B cell (primary cell): Measurements from ENCODE around the gene OR2F1. TPM values are rescaled to one million over a fixed set of nuclear protein-coding genes. Genes with fewer than 3 reads are reported as not detected.

Source experiments
- ATAC-seq: fragments of 200-7000 bp; cut with Tn5 transposase; one replicate; pipeline ENCODE4 v1.10.0; 2021; ENCODE audit warnings: low read depth, mild to moderate bottlenecking, moderate number of reproducible peaks, moderate library complexity
- CTCF ChIA-PET: fragments of 350-600 bp; sonication (Branson Sonifier 250); formaldehyde crosslinking; loops from one replicate; lab custom pipeline; 2021; ENCODE audit warnings: antibody characterized with exemption, inconsistent platforms; lab: Charles Lee
- POLR2A ChIA-PET: fragments of 350-600 bp; sonication (Branson Sonifier 250); formaldehyde crosslinking; loops from one replicate; lab custom pipeline; 2021; ENCODE audit warnings: antibody characterized with exemption; lab: Charles Lee
- DNase-seq: peaks from one replicate; pipeline ENCODE4 v3.0.0; 2013
- H2AFZ ChIP-seq: 2 replicates; pipeline ENCODE4 v1.6.1; 2012; ENCODE audit warnings: mild to moderate bottlenecking, low read depth, low read length; ENCODE audit not compliant: insufficient read depth, poor library complexity, severe bottlenecking
- H3K27ac ChIP-seq, 2 donors: 1 replicate in 1 of 2; 2 replicates in 1 of 2; pipeline ENCODE4 v1.5.1; 2012 to 2013; ENCODE audit warnings: low read length in 2 of 2, mild to moderate bottlenecking in 2 of 2, moderate library complexity in 1 of 2
- H3K27me3 ChIP-seq, 4 experiments: fragments of 200-600 bp in 1 of 4; sonication (generic) in 1 of 4; replicated peaks in 1 of 4; 1 replicate in 2 of 4; 2 replicates in 2 of 4; pipeline versions ENCODE4 v1.6.1 to v1.7.0; 2013 to 2016; ENCODE audit warnings: low read length in 3 of 4, mild to moderate bottlenecking in 2 of 4, mixed read lengths in 1 of 4, moderate library complexity in 1 of 4; ENCODE audit not compliant: insufficient read depth in 4 of 4, control insufficient read depth in 3 of 4; ENCODE audit errors: control extremely low read depth in 1 of 4
- H3K36me3 ChIP-seq, 2 experiments: replicated peaks in 1 of 2; 1 replicate in 1 of 2; 2 replicates in 1 of 2; pipeline versions ENCODE4 v1.6.1 to v1.7.1; 2013; ENCODE audit warnings: low read length in 1 of 2; ENCODE audit not compliant: insufficient read depth in 2 of 2, control insufficient read depth in 1 of 2; ENCODE audit errors: control extremely low read depth in 1 of 2, extremely low read depth in 1 of 2
- H3K4me1 ChIP-seq, 2 donors: fragments of 200-600 bp in 1 of 2; sonication (generic) in 1 of 2; 1 replicate in 1 of 2; 2 replicates in 1 of 2; pipeline versions ENCODE4 v1.5.1 to v1.6.1; 2013 to 2017; ENCODE audit warnings: low read length in 2 of 2; ENCODE audit not compliant: control insufficient read depth in 2 of 2, insufficient read depth in 2 of 2
- H3K4me2 ChIP-seq: replicated peaks from 2 replicates; pipeline ENCODE3; 2012; ENCODE audit warnings: mild to moderate bottlenecking, low read depth, low read length; ENCODE audit not compliant: poor library complexity, severe bottlenecking
- H3K4me3 ChIP-seq, 5 experiments: fragments of 200-600 bp in 1 of 5; sonication (generic) in 1 of 5; 1 replicate in 3 of 5; 2 replicates in 2 of 5; pipeline versions ENCODE4 v1.5.1 to v1.7.0; 2011 to 2016; ENCODE audit warnings: low read length in 4 of 5, mild to moderate bottlenecking in 4 of 5, low read depth in 2 of 5, control low read depth in 1 of 5, moderate library complexity in 1 of 5; ENCODE audit not compliant: insufficient read depth in 1 of 5; ENCODE audit errors: control extremely low read depth in 1 of 5, extremely low read depth in 1 of 5
- H3K79me2 ChIP-seq: fragments of 200-600 bp; sonication (generic); one replicate; pipeline ENCODE4 v1.6.0; 2016; ENCODE audit warnings: low read length; ENCODE audit not compliant: control insufficient read depth, insufficient read depth
- H3K9ac ChIP-seq: fragments of 200-600 bp; sonication (generic); 2 replicates; pipeline ENCODE4 v1.6.1; 2017; ENCODE audit warnings: mild to moderate bottlenecking, low read length, moderate library complexity
- H3K9me3 ChIP-seq, 3 donors: one replicate each; pipeline versions ENCODE4 v1.6.1 to v1.7.1; 2013; ENCODE audit warnings: low read length in 2 of 3; ENCODE audit not compliant: control insufficient read depth in 2 of 3, insufficient read depth in 1 of 3; ENCODE audit errors: control extremely low read depth in 1 of 3
- H4K20me1 ChIP-seq: 2 replicates; pipeline ENCODE4 v1.6.0; 2012; ENCODE audit warnings: mild to moderate bottlenecking, low read length; ENCODE audit not compliant: insufficient read depth, control insufficient read depth, poor library complexity, severe bottlenecking
- H3K27ac Mint-ChIP-seq: one replicate; pipeline ENCODE4 v1.8.0; 2021; ENCODE audit warnings: mixed read lengths
- H3K27me3 Mint-ChIP-seq: one replicate; pipeline ENCODE4 v1.8.0; 2021; ENCODE audit warnings: mixed read lengths
- H3K4me1 Mint-ChIP-seq: one replicate; pipeline ENCODE4 v1.8.0; 2021; ENCODE audit warnings: mixed read lengths
- H3K4me3 Mint-ChIP-seq: one replicate; pipeline ENCODE4 v1.8.0; 2021; ENCODE audit warnings: mixed read lengths
- H3K9me3 Mint-ChIP-seq: one replicate; pipeline ENCODE4 v1.8.0; 2022; ENCODE audit warnings: mixed read lengths; ENCODE audit not compliant: insufficient read depth
- EZH2 ChIP-seq: IDR thresholded peaks from 2 replicates; pipeline ENCODE4 v1.6.1; 2012; ENCODE audit warnings: borderline replicate concordance, low read depth, mild to moderate bottlenecking, moderate library complexity, low read length; ENCODE audit not compliant: insufficient read depth, poor library complexity, severe bottlenecking
- WGBS: methylation state at CpG from one replicate; pipeline ENCODE4 v1.1.5; 2013; ENCODE audit warnings: missing lambda C conversion rate; ENCODE audit not compliant: insufficient coverage; 5-methylcytosine and 5-hydroxymethylcytosine counted together
- intact Hi-C: fragments of 100-400 bp; cut with micrococcal nuclease; formaldehyde crosslinking; loops from one replicate; pipeline ENCODE4 v1.10.0; 2022
- polyA plus RNA-seq: library from polyadenylated mRNA; depleted of rRNA; stranded (reverse); fragments of >200 nt; gene quantifications from 2 replicates; pipeline ENCODE4 v1.2.3, GENCODE V29; 2012
- total RNA-seq, 2 donors: library from RNA; stranded (reverse); fragments of 120-200 nt in 1 of 2; gene quantifications; 1 replicate in 1 of 2; 2 replicates in 1 of 2; pipeline versions ENCODE4 v1.2.3 to v1.2.4, GENCODE V29; 2013 to 2022
- TF ChIP-seq, protein P1 (sequence below): fragments of 200-600 bp; IDR thresholded peaks from one replicate; pipeline ENCODE4 v1.8.0; 2022; ENCODE audit warnings: antibody characterized with exemption, mild to moderate bottlenecking

The OR2F1 gene
- total and polyA plus RNA-seq, 2 donors (not counting 1 experiment from before 2014, with no cell fraction given), result not detected

DNA sequence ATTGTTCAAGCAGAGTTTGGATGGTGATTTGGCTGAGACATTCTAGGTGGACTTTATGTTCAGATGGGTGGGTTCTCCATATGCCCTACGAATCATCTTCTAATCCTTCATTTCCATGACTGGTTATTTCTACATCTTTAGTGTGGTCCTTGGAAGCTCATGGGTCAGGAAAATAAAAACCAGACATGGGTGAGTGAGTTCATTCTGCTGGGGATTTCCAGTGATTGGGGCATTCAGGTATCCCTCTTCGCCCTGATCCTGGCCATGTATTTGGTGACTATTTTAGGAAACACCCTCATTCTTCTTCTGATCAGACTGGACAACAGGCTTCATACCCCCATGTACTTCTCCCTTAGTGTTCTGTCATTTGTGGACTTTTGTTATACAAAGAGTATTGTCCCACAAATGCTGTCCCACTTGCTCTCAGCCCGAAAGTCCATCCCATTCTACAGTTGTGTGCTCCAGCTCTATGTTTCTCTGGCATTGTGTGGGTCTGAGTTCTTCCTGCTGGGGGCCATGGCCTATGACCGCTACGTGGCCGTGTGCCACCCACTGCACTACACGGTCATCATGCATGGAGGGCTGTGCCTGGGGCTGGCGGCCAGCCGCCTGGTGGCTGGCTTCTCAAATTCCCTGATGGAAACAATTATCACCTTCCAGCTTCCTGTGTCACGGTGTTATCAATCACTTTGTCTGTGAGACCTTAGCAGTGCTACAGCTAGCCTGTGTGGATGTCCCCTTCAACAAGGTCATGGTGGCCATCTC lies 26.3 kb downstream of the OR2F1 start:
- peaks cover 0 to 6% (median 0%) of the 10 kb centered on the region in 4 experiments for H3K27me3 ChIP-seq
- no peaks in the 10 kb centered on the region for H3K79me2 ChIP-seq
- DNase-seq, result no peak
- Mint-ChIP-seq H3K9me3 (peaks cover 2% of the 10 kb centered on the region), H3K27ac (no peak overlapping the region), H3K4me3 (no peak overlapping the region), H3K27me3 (peaks cover 2% of the 10 kb centered on the region), H3K4me1 (no peaks in the 10 kb centered on the region)
- no peaks in the 10 kb centered on the region for H3K4me1 ChIP-seq
- ATAC-seq, result no peak
- H3K4me2 ChIP-seq, result no peak overlapping the region
- no peak overlapping the region for H3K4me3 ChIP-seq
- ChIA-PET POLR2A (no interaction called here), CTCF (no interaction called here)
- H4K20me1 ChIP-seq, result no peaks in the 10 kb centered on the region
- H3K36me3 ChIP-seq, result no peaks in the 10 kb centered on the region
- WGBS, result 90% methylated on average over 7 of the region's 10 CpGs
- no peak overlapping the region for H3K27ac ChIP-seq
- no peak for TF ChIP-seq EZH2
- TF ChIP-seq, protein P1, sequence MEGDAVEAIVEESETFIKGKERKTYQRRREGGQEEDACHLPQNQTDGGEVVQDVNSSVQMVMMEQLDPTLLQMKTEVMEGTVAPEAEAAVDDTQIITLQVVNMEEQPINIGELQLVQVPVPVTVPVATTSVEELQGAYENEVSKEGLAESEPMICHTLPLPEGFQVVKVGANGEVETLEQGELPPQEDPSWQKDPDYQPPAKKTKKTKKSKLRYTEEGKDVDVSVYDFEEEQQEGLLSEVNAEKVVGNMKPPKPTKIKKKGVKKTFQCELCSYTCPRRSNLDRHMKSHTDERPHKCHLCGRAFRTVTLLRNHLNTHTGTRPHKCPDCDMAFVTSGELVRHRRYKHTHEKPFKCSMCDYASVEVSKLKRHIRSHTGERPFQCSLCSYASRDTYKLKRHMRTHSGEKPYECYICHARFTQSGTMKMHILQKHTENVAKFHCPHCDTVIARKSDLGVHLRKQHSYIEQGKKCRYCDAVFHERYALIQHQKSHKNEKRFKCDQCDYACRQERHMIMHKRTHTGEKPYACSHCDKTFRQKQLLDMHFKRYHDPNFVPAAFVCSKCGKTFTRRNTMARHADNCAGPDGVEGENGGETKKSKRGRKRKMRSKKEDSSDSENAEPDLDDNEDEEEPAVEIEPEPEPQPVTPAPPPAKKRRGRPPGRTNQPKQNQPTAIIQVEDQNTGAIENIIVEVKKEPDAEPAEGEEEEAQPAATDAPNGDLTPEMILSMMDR, result no peak
- H3K9ac ChIP-seq, result no peak overlapping the region
- peaks cover 0 to 3% (median 0%) of the 10 kb centered on the region in 3 donors for H3K9me3 ChIP-seq
- intact Hi-C loops, result no loop called here
- H2AFZ ChIP-seq, result no peak overlapping the region

DNA sequence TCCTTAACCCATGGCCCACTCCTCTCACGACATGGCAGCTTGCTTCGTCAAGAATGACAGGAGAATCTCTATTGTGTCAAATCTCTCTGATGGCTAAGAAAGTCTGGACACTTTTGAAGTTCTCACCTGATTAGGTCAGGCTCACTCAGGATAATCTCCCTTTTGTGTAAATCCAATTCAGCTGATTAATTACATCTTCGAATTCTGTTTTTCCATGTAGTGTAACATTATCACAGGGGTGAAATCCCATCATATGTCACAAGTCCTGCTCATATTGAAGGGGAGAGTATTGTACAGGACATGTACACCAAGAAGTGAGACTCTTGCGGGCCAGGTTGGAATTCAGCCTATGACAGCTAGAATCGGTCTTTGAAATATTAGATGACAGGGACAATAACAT lies 29.3 kb downstream of the OR2F1 start:
- H3K79me2 ChIP-seq, result no peaks in the 10 kb centered on the region
- H4K20me1 ChIP-seq, result no peaks in the 10 kb centered on the region
- CTCF ChIA-PET, result no interaction called here
- H3K27me3 ChIP-seq, result peaks cover 0 to 6% (median 0%) of the 10 kb centered on the region in 4 experiments
- Mint-ChIP-seq H3K27ac (no peak overlapping the region), H3K4me3 (no peak overlapping the region), H3K27me3 (peaks cover 2% of the 10 kb centered on the region), H3K9me3 (peaks cover 2% of the 10 kb centered on the region), H3K4me1 (no peaks in the 10 kb centered on the region)
- H3K27ac ChIP-seq, result no peak overlapping the region
- intact Hi-C loops, result no loop called here
- no peak overlapping the region for H3K4me3 ChIP-seq
- DNase-seq (no peak), ATAC-seq (no peak)
- 100% methylated on average over 2 of the region's 5 CpGs for WGBS
- H3K9ac ChIP-seq, result no peak overlapping the region
- POLR2A ChIA-PET, result no interaction called here
- H3K36me3 ChIP-seq, result no peaks in the 10 kb centered on the region
- no peak overlapping the region for H2AFZ ChIP-seq
- H3K4me1 ChIP-seq, result no peaks in the 10 kb centered on the region
- H3K9me3 ChIP-seq, result peaks cover 0 to 3% (median 0%) of the 10 kb centered on the region in 3 donors
- no peak overlapping the region for H3K4me2 ChIP-seq
- TF ChIP-seq, protein P1, result no peak
- TF ChIP-seq EZH2, result no peak
